Stimulated activated CD4-positive, alpha-beta T cell treated with anti-CD3 and anti-CD28 coated beads, Interleukin-4, amount 100 ng/mL, for 1 hour (primary cell): ENCODE results near the gene CREB5.

Experiments used
- DNase-seq: peaks from one replicate; pipeline ENCODE4 v3.0.0-alpha.2; 2020

CREB5 gene

DNA sequence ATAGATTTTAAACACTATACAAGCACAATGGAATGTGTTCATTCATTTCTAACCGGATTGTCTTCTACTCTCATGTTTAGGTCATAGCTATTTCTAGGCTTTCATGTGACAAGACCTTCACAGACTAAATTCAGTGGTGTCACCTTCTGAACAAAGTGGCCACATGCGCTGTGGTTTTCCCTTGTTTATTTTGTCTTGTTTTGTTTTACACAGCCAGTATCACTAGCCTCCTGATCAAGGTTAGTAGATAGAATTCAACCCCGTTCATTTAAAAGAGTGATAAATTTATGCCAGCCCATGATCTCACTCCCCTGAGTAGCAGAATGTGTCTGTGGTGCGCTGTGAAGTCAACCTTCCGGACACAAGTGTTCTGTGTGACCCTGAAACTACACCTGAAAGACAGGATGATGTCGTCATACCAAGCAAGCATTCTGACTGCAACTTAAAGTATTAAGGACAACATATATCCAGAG lies 209.1 kb downstream of the CREB5 start:
- no peak for DNase-seq

DNA sequence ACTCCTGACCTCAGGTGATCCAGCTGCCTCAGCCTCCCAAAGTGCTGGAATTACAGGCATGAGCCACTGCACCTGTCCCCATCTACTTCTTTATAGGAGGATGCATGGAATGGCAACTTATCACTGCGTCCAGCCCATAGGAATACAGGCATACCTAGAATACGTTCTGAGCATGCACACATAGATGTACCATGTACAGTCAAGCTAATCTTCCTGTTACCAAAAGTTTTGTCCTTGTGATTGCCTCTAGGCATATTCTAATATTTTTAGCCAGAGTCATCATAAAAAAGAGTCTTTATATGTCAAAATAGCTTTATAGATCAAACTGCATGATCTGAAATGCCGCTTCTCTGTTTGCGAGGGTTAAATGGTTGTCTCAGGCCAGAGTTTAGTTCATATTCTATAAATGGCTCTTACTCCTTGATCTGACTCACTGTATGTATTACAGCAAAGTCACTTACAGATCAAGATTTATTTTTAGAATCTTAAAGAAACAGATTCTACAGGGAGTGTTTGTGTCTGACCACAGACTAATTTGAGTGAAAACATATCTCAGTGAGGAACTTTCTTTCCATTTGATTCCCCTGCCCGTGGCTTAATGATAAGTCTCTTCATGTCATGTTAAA lies 210.9 kb downstream of the CREB5 start:
- no peak for DNase-seq

DNA sequence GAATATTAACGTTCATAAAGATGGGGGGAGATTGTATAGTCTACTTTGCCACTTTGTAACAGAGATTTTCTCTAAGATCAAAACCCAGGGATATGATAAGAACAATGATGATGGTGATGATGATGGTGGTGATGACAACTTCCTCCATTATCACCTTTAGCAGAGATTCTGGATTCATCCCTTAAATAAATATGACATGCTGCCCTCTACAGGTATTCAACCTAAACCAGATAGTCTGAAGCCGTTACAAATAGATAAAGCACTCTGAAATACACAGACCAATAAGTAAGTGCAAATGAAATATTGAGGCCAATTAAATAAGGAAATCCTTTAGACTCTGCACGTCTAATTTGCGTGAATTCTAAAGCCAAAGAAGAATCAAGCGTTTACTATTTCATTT lies 211.5 kb downstream of the CREB5 start:
- no peak for DNase-seq

DNA sequence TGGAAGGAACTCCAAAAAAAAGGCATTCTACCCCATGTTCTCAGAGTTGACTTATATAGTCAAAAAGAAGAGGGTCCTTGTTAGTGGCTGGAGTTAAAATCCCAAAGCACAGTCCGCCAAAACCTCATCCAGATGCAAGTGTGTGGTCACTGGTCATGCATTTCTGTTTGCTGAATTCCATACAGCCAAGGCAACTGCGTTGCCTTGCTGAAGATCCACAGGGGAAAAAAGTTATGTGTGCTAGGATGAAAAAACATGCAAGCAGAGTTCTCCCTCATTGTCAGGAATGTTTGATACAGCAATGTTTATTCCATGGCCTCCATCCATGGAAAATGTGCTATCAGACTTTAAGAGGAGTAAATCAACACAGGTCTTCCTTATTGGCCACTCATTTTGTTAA lies 213.1 kb downstream of the CREB5 start:
- DNase-seq: no peak

DNA sequence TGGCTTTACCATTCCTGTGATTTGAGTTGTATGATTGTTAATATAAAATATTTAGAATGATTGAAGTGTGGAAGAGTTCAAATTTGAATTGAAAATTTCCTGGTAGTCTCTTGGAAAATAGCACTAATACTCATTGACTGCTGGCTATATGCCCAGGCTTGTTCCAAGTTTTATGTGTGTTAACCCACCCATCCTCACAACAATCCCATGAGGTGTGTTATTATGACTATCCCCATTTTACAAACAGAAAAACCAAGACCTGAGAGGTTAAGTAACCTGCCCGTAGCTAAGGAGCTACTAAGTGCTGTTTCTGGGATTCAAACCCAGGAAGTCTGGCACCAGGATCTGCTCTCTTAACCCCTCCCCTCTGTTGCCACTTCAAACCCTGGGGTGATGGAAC lies 213.9 kb downstream of the CREB5 start:
- DNase-seq: no peak

DNA sequence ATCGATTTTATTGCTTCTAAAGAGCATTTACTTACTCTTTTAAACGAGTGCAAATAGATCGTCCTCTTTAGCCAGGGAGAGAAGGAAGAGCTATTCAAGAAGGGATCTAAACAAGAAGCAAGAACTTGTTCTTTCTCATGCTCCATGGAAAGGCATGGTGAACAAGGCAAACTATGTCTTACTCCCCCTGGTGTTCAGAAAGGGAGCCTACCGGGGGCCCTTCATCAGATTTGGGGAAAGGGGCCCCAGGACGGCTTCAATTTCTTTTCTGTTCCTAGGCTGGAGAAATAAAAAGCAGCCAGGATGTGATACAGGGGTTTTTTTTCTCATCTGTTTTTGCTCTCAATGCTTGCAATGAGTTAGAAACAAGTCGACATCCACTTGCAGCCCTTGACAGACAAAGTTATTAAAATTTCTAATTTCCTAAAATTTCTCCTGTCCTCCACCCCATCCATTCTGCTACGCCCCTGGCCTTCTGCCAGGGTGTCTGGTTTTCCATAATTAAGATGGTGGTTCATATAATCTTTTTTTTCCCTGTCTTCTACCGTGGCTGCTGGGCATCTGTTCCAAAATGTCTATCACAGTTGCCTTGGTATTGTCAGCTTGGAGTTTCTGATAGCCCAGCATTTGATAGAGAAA lies 214.4 kb downstream of the CREB5 start:
- DNase-seq: peak; percentile 5

DNA sequence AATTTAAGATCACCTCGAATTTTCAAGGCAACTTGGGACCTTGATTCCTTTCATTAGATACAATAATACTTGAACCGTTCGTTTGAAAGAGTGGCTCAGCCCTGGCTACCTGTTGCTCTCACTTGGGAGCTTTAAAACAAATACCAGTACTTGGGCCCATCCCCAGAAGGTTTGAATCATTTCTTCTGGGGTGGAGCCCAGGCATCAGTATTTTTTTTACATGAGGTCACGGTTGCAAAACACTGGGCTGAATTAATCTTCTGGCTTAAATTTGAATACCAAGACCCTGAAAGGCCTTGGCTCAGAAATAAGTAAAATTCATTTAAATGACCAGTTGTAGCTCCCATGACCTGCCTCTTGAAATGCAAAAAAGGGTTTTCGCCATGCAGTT lies 214.9 kb downstream of the CREB5 start:
- DNase-seq: no peak

DNA sequence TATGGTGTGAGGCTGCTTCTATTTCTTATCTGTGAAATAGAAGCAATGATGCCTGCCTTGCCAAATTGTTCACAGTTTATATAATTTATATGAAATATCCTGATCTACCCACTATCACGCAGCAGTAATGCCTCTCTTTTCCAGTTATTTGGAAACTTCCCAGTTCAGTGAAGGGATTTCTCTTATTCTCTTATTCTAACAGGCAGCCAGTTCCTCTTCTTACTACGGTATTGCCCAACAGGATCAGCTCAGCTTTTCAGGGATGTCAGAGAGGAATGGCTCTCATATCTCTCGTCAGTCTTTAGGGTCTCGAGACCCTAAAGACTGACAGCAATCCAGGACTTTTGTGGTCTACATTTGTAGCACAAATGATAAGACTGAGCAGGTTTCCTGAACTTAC lies 215.6 kb downstream of the CREB5 start:
- no peak for DNase-seq

DNA sequence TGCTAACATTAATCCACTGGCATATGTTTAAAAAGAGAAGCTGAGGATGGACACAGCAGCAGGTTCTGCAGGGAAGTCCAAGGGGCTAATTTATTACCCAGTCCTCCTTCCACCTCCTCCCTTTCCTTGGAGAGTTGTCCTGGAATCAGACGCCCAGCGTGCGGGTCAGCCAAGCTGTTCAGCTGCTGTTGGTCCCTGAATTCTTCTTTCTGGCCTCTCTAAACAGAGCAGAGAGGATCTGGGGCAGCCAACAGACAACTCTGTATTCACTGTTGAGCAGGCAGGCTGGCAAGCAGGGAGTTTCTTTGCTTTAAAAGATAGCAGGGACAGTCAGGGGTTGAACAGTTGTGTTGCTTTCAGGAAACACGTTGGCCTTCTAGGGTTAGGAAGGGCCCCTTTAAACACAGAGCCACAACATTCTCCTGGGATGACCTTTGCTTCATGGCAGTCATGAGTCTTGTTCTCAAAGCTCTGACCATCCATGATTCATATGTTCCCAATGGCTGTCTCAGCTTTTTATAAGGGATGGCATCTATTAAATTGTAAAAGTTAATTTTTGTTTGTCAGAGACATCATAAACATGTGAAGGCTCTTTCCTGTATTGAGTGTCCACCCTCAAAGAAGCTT lies 217.0 kb downstream of the CREB5 start:
- no peak for DNase-seq

DNA sequence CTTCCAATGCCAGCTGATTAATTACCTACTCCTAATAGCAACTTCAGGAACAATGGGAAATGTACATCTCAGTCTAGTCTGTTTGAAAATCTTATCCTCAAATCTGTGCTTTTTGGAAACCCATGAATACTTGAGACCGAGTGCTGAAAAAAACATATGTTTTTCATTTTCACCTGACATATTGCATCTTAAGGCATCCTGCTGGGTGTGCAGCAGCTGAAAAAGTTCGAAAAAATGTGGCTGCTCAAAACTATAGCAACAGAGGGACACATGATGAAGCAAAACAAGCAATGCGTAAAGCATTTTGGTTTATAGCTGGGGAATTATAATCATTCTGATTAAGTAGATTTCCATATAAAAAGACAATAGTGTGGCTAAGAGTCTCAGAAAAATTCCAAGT lies 218.0 kb downstream of the CREB5 start:
- DNase-seq: no peak

DNA sequence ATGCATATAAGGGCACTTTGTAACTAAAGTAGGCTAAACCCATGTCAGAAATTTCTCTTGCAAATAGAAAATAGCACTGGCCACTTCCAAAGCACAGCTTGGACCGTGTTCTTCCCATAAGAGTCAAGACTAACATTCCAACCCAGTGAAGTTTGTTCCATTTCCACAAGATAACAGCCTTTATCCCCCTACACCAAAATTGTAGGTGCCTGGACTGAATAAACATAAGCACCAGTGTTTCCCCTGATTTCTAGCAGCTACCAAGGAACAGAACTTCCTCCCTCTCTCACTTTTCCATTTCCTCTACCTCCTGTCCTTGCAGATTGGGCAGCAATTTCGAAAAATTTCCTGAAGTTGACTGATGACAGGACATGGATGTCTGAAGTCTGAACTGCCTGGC lies 219.7 kb downstream of the CREB5 start:
- DNase-seq: no peak

DNA sequence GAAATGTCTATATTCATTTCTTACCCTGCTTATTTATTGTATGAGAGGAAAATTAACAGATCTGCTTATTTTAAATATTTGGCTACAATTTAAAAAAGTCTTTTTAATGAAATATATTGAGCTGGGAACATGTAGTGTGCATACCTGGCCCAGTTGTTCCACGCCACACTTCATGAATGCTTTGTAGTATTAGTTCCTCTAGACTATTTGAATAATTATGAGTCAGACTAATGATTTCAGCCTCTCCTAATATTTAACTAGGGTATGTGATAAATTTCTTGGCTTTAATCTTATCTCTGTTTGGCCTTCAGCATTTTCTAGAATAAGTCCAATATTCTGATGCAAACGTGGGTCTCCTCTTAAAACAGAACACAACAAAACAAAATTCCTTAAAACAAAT lies 226.6 kb downstream of the CREB5 start:
- no peak for DNase-seq

DNA sequence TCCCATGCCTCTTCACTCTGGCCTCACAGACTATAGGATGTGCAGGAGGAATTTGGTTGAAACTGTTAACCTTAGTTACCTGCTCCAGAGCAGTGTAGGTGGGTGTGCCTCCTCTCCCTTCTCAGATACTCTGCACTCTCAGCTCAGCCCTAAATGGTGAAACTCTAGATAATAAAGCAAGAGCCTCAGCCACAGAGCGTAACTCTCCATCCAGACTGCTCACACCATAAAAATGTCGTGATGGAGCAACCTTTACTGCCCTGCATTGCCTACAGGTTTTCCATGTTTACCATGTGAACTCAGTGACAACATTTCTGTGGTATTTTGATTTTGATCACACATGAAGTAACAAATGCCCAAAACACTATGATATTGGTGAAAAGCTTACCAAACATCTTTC lies 227.7 kb downstream of the CREB5 start:
- DNase-seq: no peak

DNA sequence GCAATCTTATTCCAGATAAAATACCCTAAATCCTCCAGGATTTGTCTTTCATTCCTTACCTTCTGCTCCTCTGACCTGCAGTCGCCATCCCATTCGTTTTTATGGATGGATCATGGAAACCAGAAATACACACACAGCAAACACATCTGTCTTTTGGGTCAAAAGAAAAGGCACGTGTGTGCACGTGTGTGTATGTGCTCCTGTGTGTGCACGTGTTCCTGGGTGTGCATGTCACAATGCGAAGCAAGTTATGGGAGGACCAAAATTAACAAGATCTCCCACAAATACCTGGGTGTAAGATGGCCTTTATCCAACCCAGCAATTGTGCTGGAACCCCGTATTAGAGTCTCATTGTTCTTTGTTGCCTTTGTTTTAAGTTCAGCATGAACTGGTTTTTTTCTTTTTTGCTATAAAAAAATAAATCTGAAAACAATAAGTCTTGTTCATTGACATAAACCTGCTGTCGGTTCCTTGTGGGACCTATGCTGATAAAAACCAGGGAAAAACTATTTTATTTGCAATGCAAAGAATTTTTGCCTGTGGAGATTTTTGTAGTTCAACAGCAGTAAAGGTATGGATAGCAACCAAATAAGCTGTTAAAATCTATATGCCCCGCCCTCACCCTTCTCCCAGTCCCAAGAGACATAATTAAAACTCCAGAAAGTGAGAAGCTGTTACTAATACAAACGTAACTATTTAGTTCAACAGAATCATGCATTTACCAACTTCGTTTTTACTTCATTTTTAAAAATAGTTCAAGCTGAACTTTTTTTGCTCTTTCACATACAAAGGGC lies 229.6 kb downstream of the CREB5 start:
- DNase-seq: no peak

DNA sequence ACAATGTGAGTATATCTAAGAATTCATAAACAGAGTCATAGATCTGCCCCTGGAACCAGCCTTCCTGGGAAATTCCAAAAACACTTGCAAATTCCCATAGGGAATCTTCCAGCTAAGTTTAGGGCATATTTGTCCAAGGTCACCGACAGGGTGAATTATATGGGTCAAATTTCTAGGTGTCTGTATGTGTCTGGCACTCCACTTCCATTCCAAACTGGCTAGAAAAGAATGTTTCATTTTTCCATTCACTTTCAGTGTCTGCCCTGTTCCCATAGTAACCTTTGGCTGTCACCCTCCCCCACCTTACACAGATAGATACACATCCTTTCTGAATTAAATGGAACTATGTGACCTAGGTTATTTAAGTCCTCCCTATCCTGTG lies 230.9 kb downstream of the CREB5 start:
- DNase-seq: no peak

DNA sequence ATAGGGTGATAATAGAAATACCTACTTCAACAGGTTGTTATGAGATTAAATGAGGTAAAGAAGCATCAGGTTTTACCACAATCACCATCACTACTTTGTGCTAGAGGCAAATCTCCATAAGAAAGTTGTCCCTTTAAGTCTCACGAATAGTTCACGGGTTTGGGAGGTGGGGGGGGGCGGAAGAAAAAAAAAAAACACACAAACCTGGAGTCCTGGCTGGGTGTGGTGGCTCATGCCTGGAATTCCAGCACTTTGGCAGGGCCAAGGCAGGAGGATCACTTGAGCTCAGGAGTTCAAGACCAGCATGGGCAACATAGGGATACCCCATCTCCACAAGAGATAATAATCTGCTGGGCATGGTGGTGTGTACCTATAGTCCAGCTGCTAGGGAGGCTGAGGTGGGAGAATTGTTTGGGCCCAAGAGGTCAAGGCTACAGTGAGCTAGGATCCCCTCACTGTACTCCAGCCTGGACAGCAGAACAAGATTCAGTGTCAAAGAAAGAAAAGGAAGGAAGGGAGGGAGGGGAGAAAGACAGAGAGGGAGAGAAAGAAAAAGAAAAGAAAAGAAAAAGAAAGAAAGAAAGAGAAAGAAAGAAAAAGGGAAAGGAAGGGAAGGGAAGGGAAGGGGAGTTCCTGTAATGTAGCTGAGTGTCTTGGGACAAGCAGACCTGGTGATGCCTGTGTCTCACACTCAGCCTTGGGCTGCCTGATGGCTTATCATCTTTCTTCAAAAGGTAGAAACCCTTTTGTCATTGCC lies 231.4 kb downstream of the CREB5 start:
- DNase-seq: no peak

DNA sequence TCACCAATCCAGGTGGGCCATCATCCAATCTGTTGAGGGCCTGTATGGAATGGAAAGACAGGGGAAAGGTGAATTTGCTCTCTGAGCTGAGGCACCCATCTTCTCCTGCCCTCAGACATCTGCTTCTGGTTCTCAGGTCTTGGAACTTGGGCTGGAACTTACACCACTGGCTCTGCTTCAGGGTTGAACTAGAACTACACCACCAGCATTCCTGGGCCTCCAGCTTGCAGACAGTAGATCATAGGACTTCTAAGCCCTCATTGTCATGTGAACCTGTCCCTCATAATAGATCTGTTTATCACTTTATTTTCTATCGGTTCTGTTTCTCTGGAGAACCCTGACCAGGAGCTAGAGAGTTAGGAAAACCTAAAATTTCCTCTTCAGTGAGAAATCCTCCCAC lies 233.5 kb downstream of the CREB5 start:
- DNase-seq: no peak

DNA sequence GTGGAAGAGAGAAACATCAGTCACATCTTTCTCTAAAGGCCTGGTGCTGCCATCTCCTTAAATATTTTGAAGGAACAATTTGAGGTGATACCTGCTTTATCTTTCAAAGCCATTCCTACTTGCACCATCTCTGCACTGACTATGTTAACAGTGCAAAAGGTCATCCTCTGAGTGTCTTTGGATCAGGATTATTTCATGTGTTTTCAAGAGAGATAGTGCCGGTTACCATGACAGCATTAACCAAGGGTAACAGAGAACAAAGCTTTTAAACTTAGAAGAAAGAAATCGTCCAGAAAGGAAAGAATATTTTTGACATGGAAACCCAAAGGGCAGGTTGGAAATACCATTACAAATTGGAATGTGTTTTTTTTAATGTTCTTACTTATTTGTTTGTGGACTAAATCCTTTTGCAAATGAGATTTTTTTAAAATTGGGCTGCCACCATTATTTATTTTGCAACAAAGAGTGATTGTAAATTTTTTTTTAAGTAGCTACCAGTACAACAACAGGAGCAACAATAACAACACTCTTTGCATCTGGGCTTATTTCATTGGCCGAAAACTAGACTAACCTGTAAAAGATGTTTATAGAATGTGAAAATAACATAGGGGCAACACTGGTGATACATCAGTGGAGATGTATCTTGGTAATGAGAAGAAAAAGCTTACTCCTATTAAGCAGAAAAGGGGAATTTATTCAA lies 234.2 kb downstream of the CREB5 start:
- no peak for DNase-seq

DNA sequence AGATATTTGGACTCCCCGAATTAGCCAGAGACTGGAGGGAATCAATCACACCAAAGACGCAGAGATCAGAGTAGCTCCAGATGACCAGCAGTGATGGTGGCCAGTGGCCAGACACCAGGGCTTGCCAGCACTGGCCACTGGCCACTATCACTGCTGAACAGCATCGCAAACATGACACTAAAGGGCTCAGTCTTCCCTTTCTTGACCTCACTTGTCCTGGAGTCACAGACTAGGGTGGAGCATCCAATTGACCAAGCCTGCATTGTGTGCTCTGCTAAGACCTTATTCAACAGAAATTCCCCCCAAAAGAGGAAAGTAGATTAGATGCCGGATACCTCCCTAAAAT lies 234.7 kb downstream of the CREB5 start:
- no peak for DNase-seq

DNA sequence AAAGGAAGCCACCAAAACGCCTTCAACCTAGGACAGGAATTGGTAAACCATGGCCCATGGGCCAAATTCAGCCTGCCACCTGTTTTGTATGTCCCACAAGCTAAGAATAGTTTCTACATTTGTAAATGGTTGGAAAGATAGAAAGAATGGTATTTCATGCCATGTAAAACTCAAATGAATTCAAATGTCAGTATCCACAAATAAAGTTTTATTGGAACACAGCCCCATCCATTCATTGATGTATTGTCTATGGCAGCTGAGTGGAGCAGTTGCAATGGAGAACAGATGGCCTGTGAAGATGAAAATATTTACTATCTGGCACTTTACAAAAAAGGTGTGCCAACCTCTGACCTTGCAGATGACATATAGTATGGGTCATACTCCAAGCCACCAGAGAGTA lies 236.9 kb downstream of the CREB5 start:
- no peak for DNase-seq

DNA sequence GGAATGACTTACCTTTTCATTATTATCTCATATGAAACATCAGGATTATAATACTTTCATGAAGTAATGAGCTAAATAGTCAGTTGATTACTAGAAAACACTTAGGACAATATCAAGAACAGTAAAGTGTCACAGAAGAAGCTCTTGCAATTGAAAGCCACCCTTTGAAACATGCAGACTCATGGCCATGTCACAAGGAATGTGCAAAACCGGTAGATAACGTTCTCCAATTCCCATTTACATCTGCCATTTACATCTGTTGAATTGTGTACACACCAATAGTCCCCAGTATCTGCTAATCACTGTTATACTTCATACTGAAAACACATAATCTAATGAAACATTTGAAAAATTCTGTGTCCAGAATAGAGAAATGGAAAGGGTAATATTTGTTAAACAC lies 237.5 kb downstream of the CREB5 start:
- DNase-seq: no peak

DNA sequence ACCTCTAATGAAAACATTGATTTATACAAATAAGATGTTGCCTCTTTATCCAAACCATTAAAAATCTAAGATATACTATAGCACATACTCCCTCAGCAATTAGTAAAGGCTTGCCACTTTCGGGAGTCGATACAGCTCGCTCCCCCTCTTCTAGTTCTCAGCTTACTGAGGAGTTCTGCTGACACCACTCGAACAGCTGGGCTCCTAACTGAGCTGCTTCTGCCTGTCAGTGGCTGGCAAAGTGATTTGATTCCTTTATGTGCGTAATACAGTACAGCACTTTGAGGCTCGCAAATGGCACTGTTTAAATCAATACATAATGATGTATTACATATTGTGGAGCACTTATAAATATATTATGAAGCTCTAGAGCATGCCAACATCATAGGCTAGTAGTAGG lies 241.8 kb downstream of the CREB5 start:
- DNase-seq: no peak

DNA sequence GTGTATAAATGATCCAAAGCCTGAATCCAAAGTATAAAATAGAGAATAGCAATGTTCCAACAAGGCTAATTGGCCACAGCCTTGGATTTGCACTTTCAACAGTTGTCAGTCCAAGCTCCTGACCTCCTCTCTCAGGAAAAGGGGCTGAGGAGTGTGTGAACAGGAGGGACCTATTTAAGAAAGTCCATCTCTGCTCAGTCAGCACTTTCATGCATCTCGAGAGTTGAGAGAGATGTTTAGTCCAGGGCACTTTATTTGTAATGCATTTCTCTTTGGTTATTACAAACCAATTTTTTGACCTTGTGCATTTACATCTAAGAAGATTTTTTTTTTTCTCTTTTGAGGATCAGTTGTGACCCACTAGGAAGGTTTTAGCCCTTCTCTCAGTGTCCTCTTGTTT lies 244.2 kb downstream of the CREB5 start:
- no peak for DNase-seq
